HCT116 (cell line): ENCODE measurements around the gene FGF3. TPM values are rescaled to one million over a fixed set of nuclear protein-coding genes. Genes with fewer than 3 reads are reported as not detected.

Experiments used
- ATAC-seq: fragments of 200-7000 bp; cut with Tn5 transposase; 2 replicates; pipeline ENCODE4 v1.9.1; 2020; ENCODE audit warnings: mild to moderate bottlenecking, moderate library complexity
- BruUV-seq: library from RNA; stranded (reverse); fragments of 400-500 nt; replicated peaks from 2 replicates; lab custom pipeline; 2021; lab: Mats Ljungman, UMichigan
- CTCF ChIA-PET: fragments of 300-600 bp; sonication (Branson Sonifier 250); formaldehyde crosslinking; loops from one replicate; lab custom pipeline; 2021; ENCODE audit warnings: antibody characterized with exemption; lab: Charles Lee
- POLR2A ChIA-PET: fragments of 300-600, 350-600 bp; sonication (Branson Sonifier 250); formaldehyde crosslinking; loops from one replicate; lab custom pipeline; 2021; ENCODE audit warnings: antibody characterized with exemption; lab: Charles Lee
- RAD21 ChIA-PET, 2 experiments: fragments of 300-600 bp; sonication (Branson Sonifier 250); formaldehyde crosslinking; loops; one replicate each; lab custom pipeline; 2023; ENCODE audit warnings: low total read pairs in 2 of 2; ENCODE audit not compliant: uncharacterized antibody in 2 of 2, unreplicated experiment in 2 of 2, low non-redundant PET in 1 of 2; lab: Charles Lee
- DNase-seq: peaks from one replicate; pipeline ENCODE4 v3.0.0-alpha.2; 2010; ENCODE audit warnings: low read depth, low spot score
- H2AFZ ChIP-seq: fragments of 200-600 bp; shearing (Covaris generic), sonication (generic); 2 replicates; pipeline ENCODE4 v1.6.1; 2017; ENCODE audit warnings: low read depth, mixed run types, mixed read lengths, antibody characterized with exemption, low read length; ENCODE audit not compliant: poor library complexity, severe bottlenecking
- H3K27ac ChIP-seq: 2 replicates; pipeline ENCODE4 v1.5.1; 2012; ENCODE audit warnings: low read depth, low read length
- H3K27me3 ChIP-seq: fragments of 200-600 bp; sonication (generic); 2 replicates; pipeline ENCODE4 v1.6.1; 2016; ENCODE audit warnings: mixed run types, low read length, mixed read lengths; ENCODE audit not compliant: insufficient read depth
- H3K36me3 ChIP-seq, 2 experiments: fragments of 200-500 bp in 1 of 2; fragments of 200-600 bp in 1 of 2; sonication (Bioruptor generic) in 1 of 2; sonication (generic) in 1 of 2; 2 replicates each; pipeline versions ENCODE4 v1.5.1 to v1.6.1; 2014 to 2016; ENCODE audit warnings: low read length in 2 of 2, inconsistent platforms in 1 of 2, mixed read lengths in 1 of 2, mixed run types in 1 of 2; ENCODE audit not compliant: insufficient read depth in 2 of 2, control insufficient read depth in 1 of 2
- H3K4me1 ChIP-seq, 2 experiments: fragments of 200-600 bp in 1 of 2; sonication (generic) in 1 of 2; 2 replicates each; pipeline versions ENCODE4 v1.5.1 to v1.6.1; 2012 to 2017; ENCODE audit warnings: low read length in 2 of 2, inconsistent platforms in 1 of 2, mild to moderate bottlenecking in 1 of 2, mixed read lengths in 1 of 2, mixed run types in 1 of 2, moderate library complexity in 1 of 2; ENCODE audit not compliant: insufficient read depth in 2 of 2, control insufficient read depth in 1 of 2
- H3K4me2 ChIP-seq: fragments of 200-600 bp; sonication (generic); 2 replicates; pipeline ENCODE4 v1.6.1; 2017; ENCODE audit warnings: mixed run types, low read length, mixed read lengths
- H3K4me3 ChIP-seq, 2 experiments: fragments of 200-600 bp in 1 of 2; sonication (generic) in 1 of 2; replicated peaks in 1 of 2; 2 replicates each; pipeline ENCODE4 v1.5.1; 2011 to 2016; ENCODE audit warnings: low read length in 2 of 2, control low read depth in 1 of 2, low read depth in 1 of 2, mild to moderate bottlenecking in 1 of 2, mixed read lengths in 1 of 2, mixed run types in 1 of 2
- H3K79me2 ChIP-seq: fragments of 200-600 bp; sonication (generic); 2 replicates; pipeline ENCODE4 v1.6.1; 2017; ENCODE audit warnings: mild to moderate bottlenecking, mixed run types, low read length, moderate library complexity, mixed read lengths; ENCODE audit not compliant: insufficient read depth
- H3K9ac ChIP-seq: fragments of 200-600 bp; sonication (generic); 2 replicates; pipeline ENCODE4 v1.6.1; 2016; ENCODE audit warnings: low read length, mixed read lengths
- H3K9me2 ChIP-seq: fragments of 200-600 bp; sonication (generic), shearing (Covaris generic); 2 replicates; pipeline ENCODE4 v1.6.1; 2017; ENCODE audit warnings: mixed run types, mild to moderate bottlenecking, moderate library complexity; ENCODE audit not compliant: insufficient read depth
- H3K9me3 ChIP-seq, 2 experiments: fragments of 200-500 bp in 1 of 2; fragments of 200-600 bp in 1 of 2; sonication (Bioruptor generic) in 1 of 2; sonication (generic) in 1 of 2; 2 replicates each; pipeline ENCODE4 v1.6.1; 2014 to 2017; ENCODE audit warnings: low read length in 2 of 2, mixed read lengths in 2 of 2, inconsistent platforms in 1 of 2, low read depth in 1 of 2, mild to moderate bottlenecking in 1 of 2, mixed run types in 1 of 2, moderate library complexity in 1 of 2; ENCODE audit not compliant: control insufficient read depth in 1 of 2, insufficient read depth in 1 of 2
- H4K20me1 ChIP-seq: fragments of 200-600 bp; sonication (generic), shearing (Covaris generic); 2 replicates; pipeline ENCODE4 v1.6.1; 2017; ENCODE audit warnings: mixed run types, mild to moderate bottlenecking, moderate library complexity; ENCODE audit not compliant: insufficient read depth
- CBX3 ChIP-seq: IDR thresholded peaks from 2 replicates; pipeline ENCODE4 v1.6.1; 2012; ENCODE audit warnings: low read depth
- JUND ChIP-seq: IDR thresholded peaks from 2 replicates; pipeline ENCODE4 v1.6.1; 2012
- POLR2A ChIP-seq: IDR thresholded peaks from 2 replicates; pipeline ENCODE4 v1.7.0; 2011; ENCODE audit warnings: borderline replicate concordance; ENCODE audit not compliant: insufficient read depth, insufficient read length; ENCODE audit errors: extremely low read depth
- REST ChIP-seq: IDR thresholded peaks from 2 replicates; pipeline ENCODE4 v1.6.1; 2012; ENCODE audit warnings: low read depth
- SP1 ChIP-seq: IDR thresholded peaks from 2 replicates; pipeline ENCODE4 v1.6.1; 2012; ENCODE audit warnings: low read depth
- YY1 ChIP-seq: IDR thresholded peaks from 2 replicates; pipeline ENCODE4 v1.6.1; 2011; ENCODE audit warnings: low read length, low read depth, moderate library complexity, mild to moderate bottlenecking; ENCODE audit not compliant: insufficient replicate concordance; ENCODE audit errors: extremely low read depth
- ZFX ChIP-seq: fragments of 450-650 bp; IDR thresholded peaks from 2 replicates; pipeline ENCODE4 v1.6.1; 2017
- intact Hi-C: fragments of 100-400 bp; cut with micrococcal nuclease; formaldehyde crosslinking; loops from 2 replicates; pipeline ENCODE4 v1.10.0; 2022
- total RNA-seq: library from RNA; stranded (reverse); gene quantifications from one replicate; pipeline ENCODE4 v1.2.1, GENCODE V29; 2021; ENCODE audit not compliant: unreplicated experiment
- TF ChIP-seq, protein P1 (sequence below): IDR thresholded peaks from 2 replicates; pipeline ENCODE4 v1.6.1; 2012

Gene FGF3
- total RNA-seq, 1 experiment from 2014 or later = not detected

DNA sequence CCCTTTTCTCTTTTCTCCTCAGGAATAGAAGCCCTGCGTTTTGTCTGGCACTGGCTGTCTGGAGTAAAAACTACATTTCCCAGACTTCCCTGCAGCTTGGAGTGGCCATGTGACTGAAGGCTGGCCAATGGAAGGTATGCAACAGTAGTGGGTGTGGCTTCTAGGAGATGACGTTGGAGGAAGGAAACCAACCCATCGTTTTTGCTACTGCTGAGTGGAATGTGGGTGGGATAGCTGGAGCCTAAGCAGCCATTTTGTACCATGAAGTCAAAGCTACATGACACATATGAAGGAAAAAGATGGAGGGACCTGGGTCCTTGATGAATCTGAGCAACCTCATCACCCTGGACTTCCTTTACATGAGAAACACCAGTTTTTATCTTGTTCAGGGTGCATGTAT is 19.6 kb downstream of the FGF3 start:
- H4K20me1 ChIP-seq = no peaks in the 10 kb centered on the region
- H3K79me2 ChIP-seq = no peaks in the 10 kb centered on the region
- 0 out of 2 replicates have a peak overlapping the region, but pooled peaks have one; percentile 25 for H3K27ac ChIP-seq
- ChIA-PET CTCF (interaction anchor here (0.9 to 1.0 kb wide), 2 partner anchors 43 to 95 kb away, joined by 3 read pairs; no protein-coding TSS in a partner anchor), RAD21 (no interaction called here), POLR2A (interaction anchor here (0.9 kb wide), 1 partner anchor 87 kb away, joined by 5 read pairs; no protein-coding TSS in a partner anchor)
- H3K9me3 ChIP-seq = no peaks in the 10 kb centered on the region
- no peak overlapping the region for H3K4me3 ChIP-seq
- BruUV-seq = no TSS peak
- TF ChIP-seq JUND = no peak
- no peak for TF ChIP-seq ZFX
- TF ChIP-seq YY1 = peak; percentile 58
- no peak for TF ChIP-seq REST
- TF ChIP-seq SP1 = peak; percentile 86
- TF ChIP-seq, protein P1, sequence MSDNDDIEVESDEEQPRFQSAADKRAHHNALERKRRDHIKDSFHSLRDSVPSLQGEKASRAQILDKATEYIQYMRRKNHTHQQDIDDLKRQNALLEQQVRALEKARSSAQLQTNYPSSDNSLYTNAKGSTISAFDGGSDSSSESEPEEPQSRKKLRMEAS = peak; percentile 73
- no peak for TF ChIP-seq POLR2A
- peak; percentile 52; the same call in 1 of the 2 replicates for TF ChIP-seq CBX3
- H2AFZ ChIP-seq = peak overlapping the region; percentile 7
- ATAC-seq = peak; percentile 93
- intact Hi-C loops = no loop called here
- peak; percentile 84 for DNase-seq
- H3K27me3 ChIP-seq = no peaks in the 10 kb centered on the region
- no peaks in the 10 kb centered on the region for H3K36me3 ChIP-seq
- peaks cover 2 to 22% of the 10 kb centered on the region in 2 experiments; a peak in 3 of 4 replicates for H3K4me1 ChIP-seq
- no peak overlapping the region for H3K9ac ChIP-seq
- no peaks in the 10 kb centered on the region for H3K9me2 ChIP-seq
- H3K4me2 ChIP-seq = no peak overlapping the region
